ENCODE results near the gene WNT5A. TPM values are rescaled to one million over a fixed set of nuclear protein-coding genes. Genes with fewer than 3 reads are reported as not detected.
"Not testable (repeated sequence)": the region's sequence is repeated elsewhere in the genome, so short reads cannot be mapped to it uniquely, and the experiment has no call there.

WNT5A gene
- total and polyA plus RNA-seq, 5 experiments from 2014 or later, result not detected

GRCh38 chr3:55518451-55518850 lies 31.3 kb upstream of the WNT5A start:
- DNase-seq, result no peak
- POLR2A ChIA-PET, result no interaction called here
- H3K27ac Mint-ChIP-seq, result no peak overlapping the region
- ATAC-seq, result no peak
- H3K4me1 Mint-ChIP-seq, result peaks cover 0 to 6% (median 0%) of the 10 kb centered on the region in 4 donors
- H3K36me3 Mint-ChIP-seq, result no peaks in the 10 kb centered on the region
- H3K27me3 Mint-ChIP-seq, result peaks cover 0 to 5% (median 0%) of the 10 kb centered on the region in 5 donors
- H3K9me3 Mint-ChIP-seq, result peaks cover 0 to 2% (median 0%) of the 10 kb centered on the region in 9 donors
- H3K4me3 Mint-ChIP-seq, result no peak overlapping the region

DNA sequence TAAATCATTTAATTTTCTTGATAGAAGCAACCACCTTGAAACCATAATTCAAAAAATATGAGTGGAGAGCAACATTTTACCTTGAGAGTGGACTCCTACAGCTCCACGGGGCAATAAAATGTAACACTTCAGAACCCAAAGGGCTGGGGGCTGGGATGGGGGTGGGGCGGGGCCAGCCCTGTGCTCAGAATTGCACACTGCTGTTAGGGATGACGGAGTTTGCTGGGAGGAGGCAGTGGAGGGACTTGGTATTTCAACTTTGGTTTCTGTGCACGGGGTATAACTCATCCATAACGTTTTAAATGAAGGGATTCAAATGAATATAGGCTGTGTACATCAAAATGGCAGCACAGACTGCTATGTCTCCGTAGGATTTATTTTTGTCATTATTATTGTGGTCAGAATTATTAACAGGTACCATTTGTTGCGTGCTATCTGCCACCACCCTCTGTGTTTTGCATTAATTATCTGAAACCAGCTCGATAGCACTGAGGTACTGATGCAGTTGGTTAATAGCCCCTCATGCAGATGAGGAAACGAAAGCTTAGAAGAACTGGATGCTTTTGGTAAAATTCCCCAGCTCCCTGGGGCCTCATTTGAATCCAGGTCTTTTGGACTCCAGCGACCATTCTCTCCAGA lies 29.4 kb upstream of the WNT5A start:
- POLR2A ChIA-PET, result no interaction called here
- no peak overlapping the region for H3K4me3 Mint-ChIP-seq
- no peaks in the 10 kb centered on the region for H3K4me1 Mint-ChIP-seq
- no peak overlapping the region for H3K27ac Mint-ChIP-seq
- no peaks in the 10 kb centered on the region for H3K36me3 Mint-ChIP-seq
- H3K27me3 Mint-ChIP-seq, result peaks cover 0 to 5% (median 0%) of the 10 kb centered on the region in 5 donors
- peaks cover 0 to 2% (median 0%) of the 10 kb centered on the region in 9 donors for H3K9me3 Mint-ChIP-seq
- DNase-seq (no peak), ATAC-seq (no peak)

DNA sequence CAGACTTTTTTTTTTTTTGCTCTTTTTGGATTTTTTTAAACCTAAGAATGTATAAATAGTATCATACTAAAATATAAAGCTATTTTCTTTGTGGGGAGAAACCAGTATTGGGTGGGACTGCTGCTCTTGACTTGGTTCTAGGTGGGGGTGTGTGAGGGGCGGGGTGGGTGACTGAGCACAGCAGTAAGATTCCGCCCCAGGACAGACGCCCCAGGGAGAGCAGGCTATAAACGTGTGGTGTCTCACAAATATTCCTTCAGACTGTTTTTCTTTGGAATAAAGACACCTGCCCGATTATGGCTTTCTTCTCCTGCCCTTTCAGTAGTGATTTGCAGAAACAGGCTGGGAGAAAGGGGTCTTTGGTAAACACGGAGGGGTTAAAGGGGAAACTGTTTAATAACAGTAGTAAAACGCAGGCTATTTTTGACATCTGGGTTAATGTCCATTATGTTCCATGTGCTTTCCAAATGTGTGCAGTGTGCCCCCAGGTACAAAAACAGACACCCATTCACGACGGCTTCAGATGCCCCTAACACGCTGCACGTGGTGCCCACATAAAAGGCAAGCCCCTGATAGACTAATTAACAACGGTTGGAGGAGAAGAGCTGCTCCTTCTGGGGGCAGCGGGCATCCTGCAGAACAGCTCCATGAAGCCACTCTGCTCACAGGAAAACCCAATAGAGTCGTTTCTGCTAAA lies 28.6 kb upstream of the WNT5A start:
- POLR2A ChIA-PET, result no interaction called here
- Mint-ChIP-seq H3K4me1 (no peaks in the 10 kb centered on the region), H3K27ac (peak overlapping the region in 1 of 10 donors; percentile 34), H3K36me3 (no peaks in the 10 kb centered on the region), H3K9me3 (peaks cover 0 to 2% (median 0%) of the 10 kb centered on the region in 9 donors), H3K4me3 (no peak overlapping the region), H3K27me3 (peaks cover 0 to 5% (median 0%) of the 10 kb centered on the region in 5 donors)
- ATAC-seq (no peak), DNase-seq (no peak)

DNA sequence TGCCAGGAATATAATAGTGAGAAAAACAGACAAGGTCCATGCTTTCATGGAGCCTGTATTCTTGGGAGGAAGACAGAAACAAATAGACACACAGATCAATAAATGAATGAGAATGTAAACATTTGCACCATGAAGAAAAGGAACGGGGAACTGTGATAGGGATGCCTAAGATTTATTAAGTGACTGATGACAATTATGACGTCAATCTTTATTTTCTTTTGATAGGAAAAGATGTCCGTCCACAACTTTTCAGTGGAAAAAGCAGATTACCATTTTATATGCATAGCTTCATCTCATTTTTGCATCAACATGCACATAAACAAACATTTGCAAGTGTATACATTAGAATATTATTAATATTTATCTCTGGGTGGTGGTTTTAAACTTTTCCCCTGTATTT lies 27.9 kb upstream of the WNT5A start:
- H3K27me3 Mint-ChIP-seq, result peaks cover 0 to 7% (median 0%) of the 10 kb centered on the region in 5 donors
- POLR2A ChIA-PET, result no interaction called here
- DNase-seq, result no peak
- no peaks in the 10 kb centered on the region for H3K4me1 Mint-ChIP-seq
- H3K4me3 Mint-ChIP-seq, result no peak overlapping the region
- H3K36me3 Mint-ChIP-seq, result no peaks in the 10 kb centered on the region
- no peak overlapping the region for H3K27ac Mint-ChIP-seq
- peaks cover 0 to 2% (median 0%) of the 10 kb centered on the region in 9 donors for H3K9me3 Mint-ChIP-seq
- no peak for ATAC-seq

DNA sequence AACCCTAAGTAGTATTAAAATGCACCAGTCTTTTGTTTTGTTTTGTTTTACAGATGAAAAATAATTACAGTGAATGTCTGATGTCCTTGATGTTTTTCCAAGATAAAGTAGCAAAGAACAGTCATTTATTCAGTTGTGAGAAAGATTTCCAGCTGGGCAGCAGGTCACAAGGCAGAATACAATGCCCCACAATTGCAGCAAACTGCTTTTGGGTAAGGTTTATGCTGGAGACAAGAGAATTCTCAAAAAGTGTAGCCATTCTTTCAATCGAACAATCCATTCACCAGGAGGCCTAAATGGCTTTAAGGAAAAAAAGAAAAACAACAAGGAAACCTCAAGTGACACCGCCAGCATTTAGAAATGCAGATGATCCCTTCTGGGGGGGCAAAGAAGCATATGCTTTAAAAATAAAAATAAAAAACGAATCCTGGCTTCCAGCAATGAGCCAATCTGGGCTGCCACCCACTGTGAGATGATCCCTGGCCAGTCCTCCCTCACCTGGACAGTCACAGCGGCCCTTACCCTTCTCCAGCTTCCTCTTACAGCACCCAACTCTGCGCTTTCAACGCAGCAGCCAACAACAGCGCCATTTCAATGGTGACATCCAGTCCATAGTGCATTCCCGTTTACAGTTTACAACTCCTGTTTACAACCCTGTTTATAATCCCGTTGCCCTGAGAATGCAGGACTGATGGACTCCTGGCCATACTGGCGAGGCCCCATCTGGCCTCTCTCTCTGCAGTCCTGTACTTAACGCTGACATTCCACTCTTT lies 25.7 kb upstream of the WNT5A start:
- Mint-ChIP-seq H3K27me3 (peaks cover 0 to 7% (median 0%) of the 10 kb centered on the region in 5 donors), H3K27ac (no peak overlapping the region), H3K36me3 (no peaks in the 10 kb centered on the region), H3K9me3 (peaks cover 0 to 2% (median 0%) of the 10 kb centered on the region in 9 donors), H3K4me1 (no peaks in the 10 kb centered on the region), H3K4me3 (no peak overlapping the region)
- ATAC-seq (no peak), DNase-seq (no peak)
- POLR2A ChIA-PET, result no interaction called here

DNA sequence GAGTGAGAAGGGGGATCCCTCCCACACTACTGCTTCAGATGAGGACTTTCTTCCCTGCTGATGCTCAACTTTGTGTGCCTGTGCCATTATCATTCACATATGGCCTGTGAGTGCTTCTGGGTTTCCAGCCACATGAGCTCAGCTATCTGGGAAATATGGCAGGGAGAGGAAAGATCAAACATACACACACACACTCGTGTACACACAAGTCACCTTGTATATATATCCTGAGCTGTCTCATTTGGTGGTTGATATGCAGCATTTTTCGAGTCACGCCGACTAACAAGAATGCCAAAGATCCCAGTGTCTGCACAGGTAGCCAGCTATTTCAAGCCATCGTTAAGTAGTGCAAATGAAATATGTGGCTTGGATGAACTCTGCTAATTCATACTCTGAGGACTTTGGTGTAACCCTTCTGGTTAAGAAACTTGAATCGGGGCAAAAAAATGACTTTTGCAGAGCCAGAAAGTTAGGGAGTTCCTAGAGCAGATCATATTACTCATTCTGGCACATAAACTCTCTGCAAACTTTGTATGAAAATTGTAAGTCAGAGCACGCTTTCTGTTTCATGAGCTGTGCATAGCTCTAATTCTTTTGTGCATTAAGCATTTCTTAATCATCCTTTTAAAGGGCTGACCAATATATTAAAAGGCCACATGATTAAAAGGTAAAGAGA lies 24.9 kb upstream of the WNT5A start:
- Mint-ChIP-seq H3K27me3 (peaks cover 0 to 7% (median 0%) of the 10 kb centered on the region in 5 donors), H3K9me3 (peaks cover 0 to 2% (median 0%) of the 10 kb centered on the region in 9 donors), H3K36me3 (no peaks in the 10 kb centered on the region), H3K27ac (no peak overlapping the region), H3K4me1 (no peaks in the 10 kb centered on the region), H3K4me3 (no peak overlapping the region)
- DNase-seq (no peak), ATAC-seq (no peak)
- POLR2A ChIA-PET, result no interaction called here

DNA sequence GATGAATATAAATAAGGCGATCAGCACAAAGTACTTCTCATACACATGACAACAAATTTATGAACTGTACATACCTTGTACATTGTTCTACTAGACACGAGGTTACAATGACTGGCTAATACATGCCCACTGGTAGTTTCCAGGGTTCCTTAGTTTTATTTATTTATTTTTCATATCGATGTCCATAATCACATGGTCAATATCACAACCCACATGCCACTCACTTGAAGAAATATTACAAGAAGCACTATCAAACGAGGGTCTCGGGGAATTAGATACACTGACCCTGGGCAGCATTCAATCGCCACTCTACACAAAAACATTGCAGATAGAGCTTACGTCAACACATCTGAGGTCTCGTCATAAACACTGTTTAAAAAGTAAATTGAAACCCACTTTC lies 21.2 kb upstream of the WNT5A start:
- no peaks in the 10 kb centered on the region for H3K4me1 Mint-ChIP-seq
- ATAC-seq (no peak), DNase-seq (no peak)
- H3K4me3 Mint-ChIP-seq, result no peak overlapping the region
- H3K27me3 Mint-ChIP-seq, result peaks cover 0 to 3% (median 2%) of the 10 kb centered on the region in 5 donors
- no peak overlapping the region for H3K27ac Mint-ChIP-seq
- no peaks in the 10 kb centered on the region for H3K36me3 Mint-ChIP-seq
- POLR2A ChIA-PET, result no interaction called here
- H3K9me3 Mint-ChIP-seq, result peaks cover 0 to 2% (median 0%) of the 10 kb centered on the region in 9 donors

- ATAC-seq (no peak), DNase-seq (no peak)
- Mint-ChIP-seq H3K27ac (no peak overlapping the region), H3K36me3 (no peaks in the 10 kb centered on the region), H3K4me3 (no peak overlapping the region), H3K27me3 (peaks cover 0 to 3% (median 2%) of the 10 kb centered on the region in 5 donors), H3K9me3 (peaks cover 0 to 2% (median 0%) of the 10 kb centered on the region in 9 donors), H3K4me1 (no peaks in the 10 kb centered on the region)
- POLR2A ChIA-PET, result no interaction called here
Observed at GRCh38 chr3:55507808-55508207, 20.7 kb upstream of the WNT5A start.

DNA sequence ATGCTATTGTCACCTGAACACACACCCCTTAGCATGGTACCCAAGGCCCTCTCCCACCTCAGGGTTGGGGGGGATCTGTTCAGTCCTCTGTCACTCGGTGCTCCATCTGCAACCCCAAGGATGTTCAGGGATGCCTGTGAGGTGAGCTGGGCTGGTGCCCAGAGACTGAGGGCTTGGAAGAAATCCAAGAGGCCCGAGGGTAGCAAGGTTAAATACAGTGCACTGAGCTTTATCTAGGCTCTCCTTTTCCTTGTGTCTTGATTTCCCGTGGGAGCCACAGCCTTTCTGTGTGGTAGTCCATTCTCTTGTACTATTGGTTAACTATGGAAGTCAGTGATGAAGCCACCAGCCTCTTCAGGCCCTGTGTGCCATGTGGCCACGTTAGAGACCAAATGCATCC lies 18.7 kb upstream of the WNT5A start:
- no peak overlapping the region for H3K4me3 Mint-ChIP-seq
- H3K36me3 Mint-ChIP-seq, result no peaks in the 10 kb centered on the region
- DNase-seq, result no peak
- ATAC-seq, result no peak
- H3K4me1 Mint-ChIP-seq, result no peaks in the 10 kb centered on the region
- POLR2A ChIA-PET, result no interaction called here
- no peak overlapping the region for H3K27ac Mint-ChIP-seq
- H3K9me3 Mint-ChIP-seq, result peaks cover 0 to 2% (median 0%) of the 10 kb centered on the region in 9 donors
- H3K27me3 Mint-ChIP-seq, result peaks cover 0 to 3% (median 2%) of the 10 kb centered on the region in 5 donors

- DNase-seq, H3K27ac Mint-ChIP-seq, H3K36me3 Mint-ChIP-seq, POLR2A ChIA-PET, H3K9me3 Mint-ChIP-seq, ATAC-seq, H3K27me3 Mint-ChIP-seq, H3K4me1 Mint-ChIP-seq, H3K4me3 Mint-ChIP-seq: not testable (repeated sequence)
Observed at GRCh38 chr3:55505102-55505501, 18.0 kb upstream of the WNT5A start.

DNA sequence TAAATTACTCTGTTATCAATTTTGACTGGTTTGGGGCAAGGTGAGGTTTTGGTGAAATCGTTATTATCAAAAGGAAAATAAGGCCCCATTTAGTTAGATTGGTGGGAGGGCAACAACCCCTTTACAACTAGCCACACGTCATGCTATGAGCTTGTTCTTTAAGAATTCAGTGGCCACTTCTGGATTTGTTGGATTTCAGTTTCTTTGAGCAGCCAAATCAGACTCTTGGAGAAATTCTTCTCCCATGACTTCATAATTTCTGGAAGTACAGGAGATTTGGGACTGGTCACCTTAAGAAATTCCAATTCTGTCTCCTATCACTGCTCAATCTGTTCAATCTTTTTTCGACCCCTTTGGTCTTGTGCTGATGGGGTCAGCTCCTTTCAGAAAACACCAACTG lies 14.8 kb upstream of the WNT5A start:
- Mint-ChIP-seq H3K9me3 (no peaks in the 10 kb centered on the region), H3K27ac (no peak overlapping the region), H3K36me3 (no peaks in the 10 kb centered on the region), H3K27me3 (peaks cover 0 to 3% (median 0%) of the 10 kb centered on the region in 5 donors), H3K4me1 (no peaks in the 10 kb centered on the region), H3K4me3 (no peak overlapping the region)
- POLR2A ChIA-PET, result no interaction called here
- DNase-seq, result no peak
- ATAC-seq, result no peak

- POLR2A ChIA-PET, result no interaction called here
- DNase-seq (no peak), ATAC-seq (no peak)
- H3K27me3 Mint-ChIP-seq, result peaks cover 0 to 3% (median 2%) of the 10 kb centered on the region in 5 donors
- no peak overlapping the region for H3K27ac Mint-ChIP-seq
- H3K4me1 Mint-ChIP-seq, result no peaks in the 10 kb centered on the region
- no peaks in the 10 kb centered on the region for H3K9me3 Mint-ChIP-seq
- H3K36me3 Mint-ChIP-seq, result no peaks in the 10 kb centered on the region
- no peak overlapping the region for H3K4me3 Mint-ChIP-seq
Observed at GRCh38 chr3:55500555-55501330, 13.6 kb upstream of the WNT5A start.

Data from naive thymus-derived CD8-positive, alpha-beta T cell (primary cell).